ENCODE measurements around the gene DGKZ. TPM values are rescaled to one million over a fixed set of nuclear protein-coding genes. Genes with fewer than 3 reads are reported as not detected.

The DGKZ gene
- polyA plus RNA-seq, 4 donors = 27.3 to 44.6 (median 34.0) TPM

DNA sequence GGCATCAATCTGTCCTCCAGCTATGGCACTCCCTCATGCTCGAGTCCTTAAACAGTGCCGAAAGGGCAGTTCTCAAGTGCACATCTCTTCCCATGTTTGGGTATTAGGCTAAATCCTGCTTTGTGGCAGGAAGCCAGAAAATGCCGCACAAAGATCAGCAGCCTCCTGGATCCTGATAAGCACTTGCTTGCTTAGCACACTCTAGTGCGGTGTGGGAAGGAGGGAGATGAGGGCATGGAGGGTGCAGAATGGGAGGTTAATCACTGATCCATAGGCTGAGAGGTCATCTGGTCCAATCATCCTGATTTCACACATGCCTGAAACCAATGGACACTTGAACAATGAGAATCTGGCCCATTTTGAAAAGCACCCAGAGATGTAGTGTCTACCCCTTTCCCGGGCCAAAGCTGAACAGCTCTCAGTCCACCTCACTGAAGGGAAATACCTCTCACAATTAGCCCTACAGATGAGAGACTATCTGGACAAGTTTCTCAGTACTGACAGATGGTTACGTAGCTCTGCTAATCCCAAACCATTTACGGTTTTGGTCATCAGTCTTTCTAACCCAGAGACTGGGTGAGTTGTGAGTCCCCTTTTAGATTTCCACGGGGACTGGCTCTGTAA, 74.1 kb downstream of the DGKZ start:
- no peak for DNase-seq (ENCODE audit: low read depth in 4 of 4, low spot score in 3 of 4)

DNA sequence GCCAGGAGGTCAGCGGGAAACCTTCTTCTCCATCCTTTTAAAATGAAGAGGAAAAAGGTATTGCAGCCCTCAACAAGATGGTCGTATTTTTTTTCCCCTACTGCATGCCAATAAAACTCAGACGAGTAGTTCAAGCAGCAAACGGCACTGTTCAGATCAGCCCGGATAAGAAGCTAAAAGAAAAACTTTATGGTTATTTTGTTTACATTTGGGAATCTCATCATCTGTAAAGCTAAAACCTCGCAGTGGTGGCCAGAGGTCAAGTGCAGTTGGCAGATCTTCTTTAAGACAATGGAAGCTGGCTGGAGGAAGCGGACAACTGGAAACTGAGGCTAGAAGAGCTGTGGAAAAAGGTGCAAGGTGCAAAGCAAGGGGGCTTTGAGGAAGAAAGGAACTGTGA, 75.3 kb downstream of the DGKZ start:
- no peak for DNase-seq (ENCODE audit: low read depth in 4 of 4, low spot score in 3 of 4)

DNA sequence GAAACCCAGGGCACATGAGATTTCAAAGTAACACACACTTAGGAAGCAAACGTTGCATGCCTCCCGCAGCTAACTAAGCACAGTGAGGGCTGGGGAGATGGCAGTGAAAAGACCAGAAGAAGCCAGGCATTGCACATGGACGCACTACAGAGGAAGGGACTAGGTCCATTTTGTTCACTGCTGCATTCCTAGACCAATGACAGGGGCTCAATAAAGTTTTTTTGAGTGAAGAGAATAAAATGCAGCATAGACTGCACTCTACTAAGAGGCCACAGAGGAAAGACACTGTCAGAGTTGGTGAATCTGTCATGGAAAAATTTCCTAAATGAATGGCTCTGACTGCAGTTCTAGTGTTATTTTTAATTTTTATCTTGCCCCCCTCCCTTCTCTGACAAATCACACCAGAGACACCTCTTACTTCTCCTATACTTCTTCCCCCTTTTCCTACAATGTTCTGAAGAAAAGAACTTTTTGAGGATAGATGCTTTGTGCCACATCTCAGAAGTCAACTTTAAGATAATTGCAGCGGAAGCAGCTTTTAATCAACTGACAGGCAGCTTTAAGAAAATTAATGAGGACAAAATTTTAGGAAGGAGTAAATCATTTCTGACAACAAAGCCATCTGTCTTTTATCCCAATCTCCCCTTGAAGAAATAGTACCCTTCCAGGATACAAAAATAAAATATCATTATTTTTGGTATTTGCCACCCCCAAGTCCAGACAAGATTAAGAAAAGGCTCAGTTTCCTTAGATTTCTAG, 79.1 kb downstream of the DGKZ start:
- DNase-seq (ENCODE audit: low read depth in 4 of 4, low spot score in 3 of 4) = no peak

DNA sequence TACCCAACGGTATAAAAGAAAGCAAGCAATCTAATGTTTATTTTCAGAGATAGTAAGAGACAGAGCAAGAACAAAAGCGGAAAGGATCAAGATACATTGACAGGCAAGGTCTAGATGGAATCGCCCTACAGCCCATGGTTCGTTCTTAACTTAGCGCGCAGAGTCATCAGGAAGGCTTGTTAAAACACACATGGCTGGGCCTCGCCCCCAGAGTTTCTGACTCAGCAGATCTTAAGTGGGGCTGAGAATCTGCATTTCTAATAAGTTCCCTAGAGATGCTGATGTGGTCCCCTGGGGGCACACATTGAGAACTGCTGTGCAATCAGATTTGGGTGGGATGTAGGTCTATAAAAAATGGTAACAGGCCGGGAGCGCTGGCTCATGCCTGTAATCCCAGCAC, 80.1 kb downstream of the DGKZ start:
- DNase-seq (ENCODE audit: low read depth in 4 of 4, low spot score in 3 of 4) = no peak

DNA sequence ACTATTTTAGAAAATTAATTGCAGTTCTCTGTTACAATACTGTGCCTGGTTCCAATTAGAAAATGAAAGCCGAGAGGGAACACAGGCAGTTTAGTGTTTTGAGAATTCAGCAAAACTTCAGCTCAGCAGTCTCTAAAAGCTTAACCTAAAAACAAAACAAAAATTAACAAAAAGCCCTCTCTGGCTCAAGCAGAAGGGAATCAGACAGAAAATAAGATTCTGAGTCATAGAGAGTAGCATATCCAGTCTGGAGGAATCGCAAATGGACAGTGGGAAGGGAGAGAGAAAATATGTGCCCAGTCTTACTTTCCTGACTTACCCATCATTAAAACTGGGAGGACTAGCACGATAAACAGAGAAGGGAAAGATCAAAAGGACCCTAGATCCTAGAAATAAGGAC, 82.5 kb downstream of the DGKZ start:
- no peak for DNase-seq (ENCODE audit: low read depth in 4 of 4, low spot score in 3 of 4)

Other genes starting within 250 kb of the DGKZ start
- 10 to 100 TPM; 44.2 to 57.6 (median 53.2) TPM for gene PHF21A, start 226.0 kb upstream of the DGKZ start, polyA plus RNA-seq (ENCODE audit: insufficient read length in 4 of 4)
- gene CREB3L1, start 69.8 kb upstream of the DGKZ start, polyA plus RNA-seq (ENCODE audit: insufficient read length in 4 of 4) = 10 to 100 TPM; 15.7 to 73.2 (median 19.8) TPM
- gene MDK, start 34.2 kb downstream of the DGKZ start, polyA plus RNA-seq (ENCODE audit: insufficient read length in 4 of 4) = 100 to 1,000 TPM; 559 to 862 (median 739) TPM
- under 1 TPM; 0.11 to 0.34 (median 0.21) TPM for gene CHRM4, start 44.3 kb downstream of the DGKZ start, polyA plus RNA-seq (ENCODE audit: insufficient read length in 4 of 4)
- 10 to 100 TPM; 18.8 to 25.8 (median 24.7) TPM for gene AMBRA1, start 246.6 kb downstream of the DGKZ start, polyA plus RNA-seq (ENCODE audit: insufficient read length in 4 of 4)